NT2/D1 (cell line): ENCODE results near the gene TIE1.

Source experiments
- YY1 ChIP-seq: IDR thresholded peaks from 2 replicates; pipeline ENCODE4 v1.6.1; 2011; ENCODE audit not compliant: insufficient read length, insufficient read depth
- ZNF274 ChIP-seq: IDR thresholded peaks from 2 replicates; pipeline ENCODE4 v1.6.1; 2011; ENCODE audit warnings: mild to moderate bottlenecking, low read depth, low read length

GRCh38 chr1:43312663-43313515, 12.1 kb downstream of the TIE1 start:
- TF ChIP-seq YY1 (no peak), ZNF274 (no peak)
